GM12875 (cell line): Measurements from ENCODE around the gene VTN.

ENCODE experiments used
- H3K4me3 ChIP-seq: one replicate; pipeline ENCODE4 v1.5.1; 2011; ENCODE audit warnings: low read depth, low read length, control low read depth
- TF ChIP-seq, protein P1 (sequence below): IDR thresholded peaks from 2 replicates; pipeline ENCODE4 v1.5.1; 2011; ENCODE audit warnings: low read depth, mild to moderate bottlenecking, control low read depth, inconsistent platforms, low read length, moderate library complexity, borderline replicate concordance; ENCODE audit not compliant: insufficient read depth

The VTN gene

DNA sequence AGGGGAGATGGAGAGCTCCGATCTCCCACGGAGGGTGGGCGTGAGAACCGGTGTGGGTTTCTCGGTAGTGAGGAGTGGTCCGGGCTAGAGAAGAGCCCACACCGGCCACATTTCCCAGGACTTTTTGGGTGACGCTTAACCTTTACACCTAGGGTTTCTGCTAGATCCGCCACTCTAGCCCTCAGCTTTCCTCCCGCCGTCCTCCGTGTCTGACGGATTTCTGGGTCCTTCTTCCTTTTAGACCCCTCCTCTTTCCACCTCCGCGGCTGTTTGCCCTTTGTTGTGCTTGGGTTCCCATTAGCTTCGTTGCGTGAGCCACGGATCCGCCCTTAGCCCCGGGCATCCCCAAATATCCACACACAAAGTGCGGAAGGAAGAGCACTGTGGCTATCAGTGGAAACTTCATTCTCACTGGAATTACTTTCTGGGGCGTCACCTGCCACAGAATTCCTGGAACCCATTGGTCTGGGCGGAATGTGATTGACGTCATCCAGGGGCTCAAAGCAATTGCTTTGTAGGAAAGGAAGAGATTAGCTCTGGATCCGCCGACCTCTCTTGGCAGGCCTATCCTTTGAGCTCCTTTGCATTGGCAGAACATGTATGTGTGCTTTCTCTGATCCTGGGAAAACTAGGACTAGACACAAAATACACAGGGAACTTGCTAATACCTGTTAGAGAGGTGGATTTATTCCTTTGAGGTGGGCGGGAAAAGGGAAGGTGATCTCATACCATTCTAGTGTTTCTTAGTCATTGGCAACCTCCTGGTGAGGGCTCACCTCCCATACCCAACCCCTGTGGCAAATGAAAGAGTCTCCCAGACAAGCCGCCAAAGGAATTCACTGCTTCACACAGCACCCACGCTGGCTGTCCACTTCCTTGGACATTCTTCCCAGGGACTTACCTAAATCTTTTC lies 33.9 kb downstream of the VTN start:
- peak overlapping the region; percentile 82 for H3K4me3 ChIP-seq
- TF ChIP-seq, protein P1, sequence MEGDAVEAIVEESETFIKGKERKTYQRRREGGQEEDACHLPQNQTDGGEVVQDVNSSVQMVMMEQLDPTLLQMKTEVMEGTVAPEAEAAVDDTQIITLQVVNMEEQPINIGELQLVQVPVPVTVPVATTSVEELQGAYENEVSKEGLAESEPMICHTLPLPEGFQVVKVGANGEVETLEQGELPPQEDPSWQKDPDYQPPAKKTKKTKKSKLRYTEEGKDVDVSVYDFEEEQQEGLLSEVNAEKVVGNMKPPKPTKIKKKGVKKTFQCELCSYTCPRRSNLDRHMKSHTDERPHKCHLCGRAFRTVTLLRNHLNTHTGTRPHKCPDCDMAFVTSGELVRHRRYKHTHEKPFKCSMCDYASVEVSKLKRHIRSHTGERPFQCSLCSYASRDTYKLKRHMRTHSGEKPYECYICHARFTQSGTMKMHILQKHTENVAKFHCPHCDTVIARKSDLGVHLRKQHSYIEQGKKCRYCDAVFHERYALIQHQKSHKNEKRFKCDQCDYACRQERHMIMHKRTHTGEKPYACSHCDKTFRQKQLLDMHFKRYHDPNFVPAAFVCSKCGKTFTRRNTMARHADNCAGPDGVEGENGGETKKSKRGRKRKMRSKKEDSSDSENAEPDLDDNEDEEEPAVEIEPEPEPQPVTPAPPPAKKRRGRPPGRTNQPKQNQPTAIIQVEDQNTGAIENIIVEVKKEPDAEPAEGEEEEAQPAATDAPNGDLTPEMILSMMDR = no peak

DNA sequence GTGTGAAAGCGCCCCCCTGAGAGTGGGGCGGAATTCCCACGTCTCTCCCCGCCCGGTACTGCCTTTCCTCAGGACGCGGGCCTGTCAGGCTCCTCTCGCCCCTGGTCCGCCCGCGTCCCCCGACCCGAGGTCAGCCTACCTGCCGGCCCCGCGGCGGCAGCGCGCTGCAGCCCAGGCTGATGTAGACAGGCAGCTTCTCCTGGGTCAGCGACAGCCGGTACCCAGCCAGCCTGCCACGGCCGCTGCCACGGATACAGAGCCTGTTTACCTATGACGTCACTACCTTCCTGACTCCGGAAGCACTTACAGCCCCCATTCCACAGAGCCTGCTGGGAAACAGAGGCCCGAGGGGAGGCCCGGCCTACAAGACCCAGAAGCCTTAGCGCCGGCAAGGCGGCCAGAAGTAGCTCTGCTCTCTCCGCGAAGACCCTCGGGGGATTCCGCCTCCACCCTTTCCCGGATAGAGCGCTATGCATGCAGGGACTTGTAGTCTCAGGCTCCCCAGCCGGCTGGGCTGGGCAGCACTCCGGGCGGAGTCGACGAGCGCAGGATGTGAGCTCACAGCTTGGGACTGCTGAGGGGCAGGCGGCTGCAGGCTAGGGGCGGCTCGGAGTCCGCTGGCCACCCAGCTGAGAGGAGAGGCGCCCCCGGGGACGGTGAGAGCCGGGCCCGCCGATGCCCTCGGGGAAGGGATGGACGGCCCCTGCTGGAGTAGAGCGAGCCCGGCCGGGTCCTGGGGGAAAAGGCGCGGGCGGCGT lies 34.7 kb downstream of the VTN start, which contains the start of the genes IFT20 and TNFAIP1:
Gene IFT20 (minus strand): TSS at position 272 of the 758 bp plus-strand sequence. CDS start 3,487 bp downstream, outside the sequence.
Gene TNFAIP1 (plus strand): TSS at position 561 of the 758 bp plus-strand sequence. CDS start 3,761 bp downstream, outside the sequence.
- peak within 1 kb of the TSS; percentile 82 for H3K4me3 ChIP-seq
- TF ChIP-seq, protein P1 = no peak

DNA sequence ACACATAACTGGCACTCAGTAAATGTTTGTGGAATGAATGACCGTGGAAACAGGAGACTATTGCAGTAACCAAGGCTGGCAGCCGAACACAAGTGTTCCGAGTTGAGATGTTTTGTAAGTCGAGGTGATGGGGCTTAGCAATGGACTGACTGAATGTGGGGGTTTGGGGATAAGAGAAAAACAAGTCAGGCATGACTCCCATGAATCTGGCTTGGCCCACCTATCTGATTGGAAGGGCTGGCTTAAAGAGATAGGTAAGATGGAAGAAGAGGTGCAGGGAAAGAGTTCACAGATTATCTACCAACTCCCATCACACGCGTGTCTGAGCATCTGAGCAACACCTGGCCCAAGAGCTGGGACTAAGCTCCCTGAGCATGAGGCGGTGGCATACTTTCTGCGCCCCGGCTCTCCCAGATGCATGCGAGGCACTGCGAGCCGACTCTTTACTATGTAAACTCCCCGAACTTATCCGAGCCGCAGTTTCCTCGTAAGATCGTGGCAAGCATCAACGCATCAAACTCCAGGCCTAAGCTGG lies 35.4 kb downstream of the VTN start:
- peak overlapping the region; percentile 77 for H3K4me3 ChIP-seq
- TF ChIP-seq, protein P1 = no peak

- no peak overlapping the region for H3K4me3 ChIP-seq
- TF ChIP-seq, protein P1 = no peak
Measured at GRCh38 chr17:28334171-28334570, 35.9 kb downstream of the VTN start.

DNA sequence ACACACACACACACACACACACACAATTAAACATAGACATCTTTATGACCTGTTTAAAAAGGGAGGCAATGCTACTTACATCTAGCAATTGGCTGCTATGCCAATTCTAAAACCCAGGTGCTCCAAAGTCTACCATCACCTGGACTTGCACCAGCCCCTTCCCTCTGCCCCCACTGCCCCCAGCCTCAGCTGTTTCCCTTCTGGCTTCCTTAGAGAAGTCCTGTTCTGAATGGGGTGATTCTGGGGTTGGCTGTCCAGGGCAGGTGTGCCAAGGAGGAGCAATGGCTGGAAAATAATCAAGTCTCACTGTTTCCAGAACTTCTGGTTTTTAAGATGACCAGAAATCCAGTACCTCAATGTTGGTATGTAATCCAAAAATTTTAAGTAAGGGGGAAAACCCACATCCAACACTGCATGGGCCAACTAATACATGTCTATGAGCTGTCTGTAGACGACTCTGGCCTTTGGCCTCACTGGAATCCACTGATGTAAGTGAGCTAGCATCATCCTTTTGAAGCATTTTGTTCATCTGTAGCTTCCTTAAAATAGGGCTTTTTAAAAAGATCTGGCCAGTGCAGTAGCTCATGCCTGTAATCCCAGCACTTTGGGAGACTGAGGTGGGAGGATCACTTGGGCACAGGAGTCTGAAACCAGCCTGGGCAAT lies 36.9 kb downstream of the VTN start:
- H3K4me3 ChIP-seq = no peak overlapping the region
- TF ChIP-seq, protein P1 = no peak

- no peak overlapping the region for H3K4me3 ChIP-seq
- TF ChIP-seq, protein P1 = no peak
Measured at GRCh38 chr17:28331891-28332420, 38.2 kb downstream of the VTN start.
